HG02970 (cell line): ENCODE measurements around the gene ITGA11.

Source experiments
- ATAC-seq: cut with Tn5 transposase; IDR thresholded peaks from one replicate; pipeline ENCODE4 v1.9.1; 2021; ENCODE audit warnings: mild to moderate bottlenecking, moderate library complexity, moderate number of reproducible peaks; ENCODE audit not compliant: unreplicated experiment, low FRiP score

The ITGA11 gene

GRCh38 chr15:68413363-68414205 is 18.4 kb downstream of the ITGA11 start:
- no peak for ATAC-seq

GRCh38 chr15:68412218-68412617 is 19.7 kb downstream of the ITGA11 start:
- ATAC-seq: no peak

GRCh38 chr15:68411735-68412134 is 20.2 kb downstream of the ITGA11 start:
- ATAC-seq: no peak

GRCh38 chr15:68411343-68411675 is 20.7 kb downstream of the ITGA11 start:
- no peak for ATAC-seq

- ATAC-seq: no peak
Measured at GRCh38 chr15:68410466-68411342, 21.3 kb downstream of the ITGA11 start.

GRCh38 chr15:68409736-68410370 is 22.1 kb downstream of the ITGA11 start:
- ATAC-seq: no peak

- no peak for ATAC-seq
Measured at GRCh38 chr15:68408971-68409370, 23.0 kb downstream of the ITGA11 start.

- ATAC-seq: no peak
Measured at GRCh38 chr15:68407886-68408881, 23.8 kb downstream of the ITGA11 start.

- ATAC-seq: no peak
Measured at GRCh38 chr15:68407141-68407885, 24.6 kb downstream of the ITGA11 start.

GRCh38 chr15:68405378-68406250 is 26.3 kb downstream of the ITGA11 start:
- ATAC-seq: no peak

- no peak for ATAC-seq
Measured at GRCh38 chr15:68404056-68404798, 27.7 kb downstream of the ITGA11 start.

GRCh38 chr15:68403161-68403941 is 28.6 kb downstream of the ITGA11 start:
- no peak for ATAC-seq

- no peak for ATAC-seq
Measured at GRCh38 chr15:68402432-68403160, 29.4 kb downstream of the ITGA11 start.

- no peak for ATAC-seq
Measured at GRCh38 chr15:68401496-68402431, 30.2 kb downstream of the ITGA11 start.

- no peak for ATAC-seq
Measured at GRCh38 chr15:68400066-68400456, 31.9 kb downstream of the ITGA11 start.
